ENCODE measurements around the gene INPP4B.

GRCh38 chr4:142202404-142203332, 643.4 kb downstream of the INPP4B start:
- TF ChIP-seq, protein P1, sequence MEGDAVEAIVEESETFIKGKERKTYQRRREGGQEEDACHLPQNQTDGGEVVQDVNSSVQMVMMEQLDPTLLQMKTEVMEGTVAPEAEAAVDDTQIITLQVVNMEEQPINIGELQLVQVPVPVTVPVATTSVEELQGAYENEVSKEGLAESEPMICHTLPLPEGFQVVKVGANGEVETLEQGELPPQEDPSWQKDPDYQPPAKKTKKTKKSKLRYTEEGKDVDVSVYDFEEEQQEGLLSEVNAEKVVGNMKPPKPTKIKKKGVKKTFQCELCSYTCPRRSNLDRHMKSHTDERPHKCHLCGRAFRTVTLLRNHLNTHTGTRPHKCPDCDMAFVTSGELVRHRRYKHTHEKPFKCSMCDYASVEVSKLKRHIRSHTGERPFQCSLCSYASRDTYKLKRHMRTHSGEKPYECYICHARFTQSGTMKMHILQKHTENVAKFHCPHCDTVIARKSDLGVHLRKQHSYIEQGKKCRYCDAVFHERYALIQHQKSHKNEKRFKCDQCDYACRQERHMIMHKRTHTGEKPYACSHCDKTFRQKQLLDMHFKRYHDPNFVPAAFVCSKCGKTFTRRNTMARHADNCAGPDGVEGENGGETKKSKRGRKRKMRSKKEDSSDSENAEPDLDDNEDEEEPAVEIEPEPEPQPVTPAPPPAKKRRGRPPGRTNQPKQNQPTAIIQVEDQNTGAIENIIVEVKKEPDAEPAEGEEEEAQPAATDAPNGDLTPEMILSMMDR (IDR thresholded peaks at IDR 0.05), result no peak
- TF ChIP-seq POLR2A (IDR thresholded peaks at IDR 0.05), result no peak

Data from Peyer's patch (tissue), 4 donors.